Measurements from ENCODE around the gene NCAM2.

The NCAM2 gene

DNA sequence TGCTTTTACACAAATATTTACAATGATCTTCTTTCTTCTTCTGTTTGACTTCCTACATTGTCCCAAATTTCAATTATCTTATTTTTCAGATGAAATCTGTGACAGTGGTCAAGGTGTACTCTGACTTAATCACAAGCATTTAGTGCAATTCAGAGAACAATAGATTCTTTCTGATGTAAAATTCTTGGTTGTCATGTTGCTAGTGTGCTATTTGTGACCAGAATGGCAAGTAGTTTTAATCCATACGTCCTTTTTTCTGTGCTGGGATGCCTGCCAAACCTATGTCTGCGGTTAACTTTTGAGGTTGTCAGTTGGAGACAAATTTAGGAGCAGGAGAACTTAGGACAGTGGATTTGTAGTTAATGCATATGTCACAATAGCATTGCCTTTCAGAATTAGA lies 31.0 kb downstream of the NCAM2 start:
- peak; percentile 24 for DNase-seq

- DNase-seq, result no peak
Observed at GRCh38 chr21:21030311-21030710, 32.1 kb downstream of the NCAM2 start.

DNA sequence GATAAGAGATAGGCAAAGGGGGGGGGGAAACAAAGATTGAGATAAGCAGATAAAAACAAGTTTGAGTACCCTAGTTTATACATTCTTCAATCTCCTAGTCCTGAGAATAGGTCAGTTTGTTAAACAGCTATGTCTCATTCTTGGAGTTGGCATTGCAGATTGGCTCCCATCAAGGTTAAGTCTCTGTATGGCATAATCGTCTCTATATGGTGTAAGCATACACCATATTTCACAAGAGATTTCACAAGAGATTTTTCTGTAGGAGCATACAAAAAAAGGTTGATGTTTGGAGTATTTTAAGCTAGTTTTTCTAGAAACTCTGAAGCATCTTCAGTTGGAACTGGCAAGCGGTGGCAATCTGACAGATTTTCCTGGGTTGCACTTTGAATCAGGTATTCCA lies 35.8 kb downstream of the NCAM2 start:
- no peak for DNase-seq

- DNase-seq, result no peak
Observed at GRCh38 chr21:21039624-21040170, 41.5 kb downstream of the NCAM2 start.

GRCh38 chr21:21045518-21045917 lies 47.3 kb downstream of the NCAM2 start:
- DNase-seq, result no peak

DNA sequence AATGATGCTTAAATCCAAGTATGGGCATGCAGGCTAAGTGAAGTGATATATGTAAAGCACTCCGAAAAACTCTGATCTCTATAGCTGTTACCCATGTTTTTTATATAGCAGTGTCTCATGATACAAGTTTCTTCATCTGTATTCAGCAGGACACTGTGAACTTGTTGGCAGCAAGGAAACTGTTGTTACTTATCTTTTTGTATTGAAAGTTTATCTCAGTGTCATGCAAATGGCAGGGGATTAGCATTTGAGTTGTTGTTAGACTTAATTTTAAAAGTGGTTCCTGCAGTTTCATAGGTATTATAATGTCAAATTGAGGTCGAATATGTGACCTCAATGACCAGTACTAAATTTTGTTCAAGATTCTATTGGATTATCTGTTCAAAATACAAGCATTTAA lies 47.9 kb downstream of the NCAM2 start:
- DNase-seq, result no peak

GRCh38 chr21:21051109-21052055 lies 53.2 kb downstream of the NCAM2 start:
- no peak for DNase-seq

DNA sequence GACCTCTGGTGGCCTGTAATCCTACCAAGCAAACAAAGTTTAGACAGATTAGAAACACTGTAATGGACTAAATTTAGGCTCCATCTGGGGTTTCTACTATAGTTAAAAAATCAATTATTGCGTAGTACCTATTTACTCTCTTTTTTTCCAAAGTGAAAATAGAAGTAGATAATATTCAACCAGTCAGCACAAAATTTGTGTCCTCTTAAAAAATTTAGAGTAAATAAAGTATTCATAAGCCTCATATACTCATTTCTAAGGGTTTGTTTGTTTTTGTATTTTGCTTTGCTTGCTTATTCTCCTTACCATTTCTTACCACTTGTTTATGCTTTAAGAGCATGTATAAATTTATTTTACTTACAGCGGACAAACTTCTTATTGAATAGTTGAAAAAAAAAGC lies 54.5 kb downstream of the NCAM2 start:
- no peak for DNase-seq

DNA sequence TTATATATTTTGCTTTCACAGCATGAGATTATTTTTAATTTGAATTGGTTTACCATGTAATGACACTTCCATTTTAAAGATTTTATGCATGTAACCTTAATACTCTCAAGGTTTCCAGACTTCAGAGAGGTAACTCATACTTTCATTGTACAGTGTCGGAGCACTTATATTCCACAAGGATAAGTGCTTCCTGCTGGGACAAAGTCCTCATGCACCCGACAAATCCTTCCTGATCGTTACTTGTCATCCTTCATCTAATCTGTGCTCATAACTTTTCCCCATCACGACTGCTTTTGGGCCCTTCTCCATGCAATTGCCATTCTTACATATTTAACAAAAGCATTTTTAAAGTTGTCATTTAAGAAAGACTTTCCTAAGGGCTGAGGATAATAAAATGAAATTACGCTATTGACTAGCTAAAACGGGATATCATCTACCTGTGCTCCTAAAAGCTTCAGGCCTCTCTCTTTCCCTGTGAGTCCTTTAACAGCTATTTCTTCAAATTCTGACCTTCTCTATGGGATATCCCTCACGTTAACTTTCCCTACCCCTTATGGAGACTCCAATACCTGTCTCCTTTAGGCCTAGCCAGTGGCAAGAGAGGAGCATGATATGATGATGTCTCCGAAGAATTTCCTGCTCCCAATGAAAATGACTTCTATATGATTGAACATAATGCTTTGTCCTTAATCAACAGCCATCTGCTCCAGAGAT lies 59.3 kb downstream of the NCAM2 start:
- peak; percentile 45 for DNase-seq

DNA sequence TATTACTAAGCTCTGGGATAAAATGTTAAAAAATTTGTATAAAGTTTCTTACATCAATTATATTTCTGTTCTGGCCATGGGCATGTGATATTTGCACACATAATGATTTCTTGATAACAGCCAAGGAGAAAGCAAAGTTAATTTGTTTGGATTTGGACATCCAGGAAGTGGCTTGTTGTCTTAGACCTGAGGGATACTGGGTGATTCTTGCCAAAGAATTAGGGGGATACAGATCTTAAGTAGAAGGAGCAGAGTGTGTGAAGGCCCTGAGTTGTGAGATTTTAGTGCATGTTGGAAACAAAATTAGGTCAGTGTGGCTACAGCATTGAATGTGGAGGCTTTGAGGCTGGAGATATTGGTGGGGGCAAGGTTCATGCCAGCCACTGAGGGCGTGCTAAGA lies 65.6 kb downstream of the NCAM2 start:
- DNase-seq, result no peak

DNA sequence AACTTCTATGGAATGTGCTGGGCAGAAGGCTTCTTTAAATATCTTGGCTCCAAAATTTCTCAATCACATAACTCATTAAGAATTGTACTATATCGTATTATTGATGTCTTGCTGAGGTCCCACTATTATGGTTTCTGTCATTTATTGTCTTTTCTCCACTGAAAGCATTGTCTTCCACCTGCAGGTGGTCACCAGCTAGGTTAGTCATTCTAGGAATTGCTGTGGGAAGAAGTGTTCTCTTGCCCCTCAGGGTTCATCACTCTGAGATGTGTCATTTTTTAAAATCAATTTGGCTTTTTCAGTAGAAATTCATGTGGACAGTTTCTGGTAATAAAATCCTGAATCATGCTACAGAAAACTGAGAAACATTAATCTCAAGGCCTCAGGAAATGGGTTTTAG lies 66.1 kb downstream of the NCAM2 start:
- no peak for DNase-seq

GRCh38 chr21:21067375-21067774 lies 69.2 kb downstream of the NCAM2 start:
- DNase-seq, result no peak

- DNase-seq, result no peak
Observed at GRCh38 chr21:21074305-21074704, 76.1 kb downstream of the NCAM2 start.

DNA sequence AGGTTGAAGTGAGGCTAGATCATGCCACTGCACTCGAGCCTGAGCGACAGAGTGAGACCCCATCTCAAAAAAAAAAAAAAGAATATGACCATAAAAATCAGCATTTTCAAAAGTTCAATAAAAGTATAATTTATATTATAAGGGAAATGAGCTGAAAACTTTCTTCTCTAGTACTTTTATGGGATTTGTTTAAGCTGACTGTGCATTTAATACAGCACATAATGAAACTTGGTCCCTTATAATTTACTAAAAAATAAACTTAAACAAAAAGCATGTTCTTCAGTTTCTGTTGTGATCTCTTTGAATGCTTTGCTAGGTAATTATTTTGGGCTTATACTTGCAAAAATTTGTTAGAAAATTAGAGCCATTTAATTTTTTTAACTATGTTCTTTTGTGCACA lies 77.8 kb downstream of the NCAM2 start:
- no peak for DNase-seq

- peak; percentile 7 for DNase-seq
Observed at GRCh38 chr21:21076491-21076890, 78.3 kb downstream of the NCAM2 start.

- no peak for DNase-seq
Observed at GRCh38 chr21:21079646-21080045, 81.4 kb downstream of the NCAM2 start.

- no peak for DNase-seq
Observed at GRCh38 chr21:21084179-21084578, 86.0 kb downstream of the NCAM2 start.

DNA sequence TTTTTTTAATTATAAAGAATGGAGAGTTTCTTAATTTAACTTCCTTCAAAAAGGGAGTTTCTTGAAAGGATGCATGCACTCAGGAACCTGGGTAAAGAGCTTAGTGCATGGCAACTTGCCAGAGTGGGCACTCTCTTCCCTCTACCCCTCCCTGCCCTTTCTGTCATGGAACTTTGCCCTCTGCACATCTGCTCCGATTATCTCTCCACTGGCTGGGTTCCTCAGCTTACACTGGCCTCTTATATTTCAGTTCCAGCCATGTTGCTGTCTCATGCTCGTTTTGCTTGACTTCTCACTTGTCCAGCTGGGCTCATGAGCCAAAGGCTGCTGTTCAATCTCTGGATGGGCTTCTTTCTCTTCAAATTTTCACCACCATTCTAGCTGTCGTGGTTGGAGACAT lies 87.0 kb downstream of the NCAM2 start:
- no peak for DNase-seq

DNA sequence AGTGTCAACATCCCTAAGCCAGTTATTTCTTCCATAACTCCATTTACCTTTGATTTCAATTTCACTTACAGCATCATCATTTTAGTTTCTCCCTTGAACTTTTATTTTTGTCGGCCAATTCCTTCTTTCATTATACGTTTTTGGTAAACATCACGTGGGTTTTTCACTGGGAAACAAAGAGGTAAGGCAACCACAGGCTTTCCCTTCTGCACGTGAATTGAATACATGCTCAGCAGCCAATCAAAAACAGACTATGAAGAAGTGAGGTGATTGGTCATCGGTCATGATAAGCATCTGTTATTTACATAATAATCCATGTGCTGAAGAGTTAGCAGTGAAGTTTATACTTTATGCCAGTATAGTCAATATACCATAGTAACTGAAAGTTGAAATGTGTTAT lies 98.7 kb downstream of the NCAM2 start:
- DNase-seq, result no peak

DNA sequence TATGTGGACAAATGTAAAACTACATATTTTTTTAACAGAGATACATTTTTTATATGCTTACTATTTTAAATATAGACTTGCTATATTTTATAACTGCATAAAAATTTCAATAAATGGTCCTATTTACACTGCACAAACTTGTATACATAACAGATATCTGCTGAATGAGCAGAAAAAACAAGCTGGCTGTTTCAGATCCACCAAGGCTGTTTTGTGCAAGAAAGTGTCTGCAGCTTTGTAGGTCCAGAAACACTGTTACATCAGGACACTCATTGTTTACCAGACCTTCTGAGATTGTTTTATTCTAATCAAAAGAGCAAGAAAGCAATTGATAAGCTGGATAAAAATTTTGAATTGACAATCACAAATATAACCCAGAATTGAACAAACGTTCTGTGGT lies 99.3 kb downstream of the NCAM2 start:
- DNase-seq, result no peak

GRCh38 chr21:21101911-21102310 lies 103.7 kb downstream of the NCAM2 start:
- DNase-seq, result peak; percentile 62

DNA sequence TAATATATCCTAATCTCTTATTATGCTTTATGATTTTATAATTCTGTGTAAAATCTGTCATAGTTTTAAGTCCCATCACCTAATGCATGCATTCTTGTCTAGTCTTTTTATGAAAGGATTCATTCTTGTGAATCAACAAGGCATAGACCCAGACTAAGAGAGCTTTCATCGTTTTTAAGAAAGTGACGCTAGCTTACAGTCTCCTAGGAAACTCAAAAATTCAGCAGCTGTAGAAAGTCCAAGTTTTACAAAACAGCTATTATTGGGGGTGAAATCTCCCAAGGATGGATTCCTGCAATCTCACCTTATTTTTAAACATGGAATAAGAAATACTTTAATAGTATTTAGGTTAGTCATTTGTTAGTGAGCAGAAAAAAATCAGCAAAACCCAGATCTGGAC lies 104.7 kb downstream of the NCAM2 start:
- no peak for DNase-seq

- no peak for DNase-seq
Observed at GRCh38 chr21:21103692-21104091, 105.5 kb downstream of the NCAM2 start.

DNA sequence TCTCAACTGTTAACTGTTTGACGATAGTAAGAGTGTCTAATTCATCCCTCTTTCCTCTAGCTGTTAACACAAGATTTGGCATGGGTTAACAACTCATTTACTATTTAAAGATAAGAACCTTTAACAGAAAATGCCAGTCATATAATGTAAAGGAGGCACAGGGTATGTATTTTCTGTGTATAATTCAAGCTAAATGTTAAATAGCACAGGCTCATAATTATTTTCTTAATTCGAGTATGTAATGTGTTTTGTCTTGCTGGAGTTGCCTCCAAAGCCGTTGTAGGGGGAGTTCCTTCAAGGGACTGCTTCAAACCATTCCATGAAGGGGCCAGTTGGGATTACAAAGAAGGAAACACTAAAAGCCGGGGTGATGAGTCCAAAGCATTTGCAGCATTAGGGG lies 111.5 kb downstream of the NCAM2 start:
- no peak for DNase-seq
